HFFc6 (cell line): ENCODE measurements around the gene CDC42BPA. TPM values are rescaled to one million over a fixed set of nuclear protein-coding genes. Genes with fewer than 3 reads are reported as not detected.

Experiments
- DNase-seq: peaks from one replicate; pipeline ENCODE4 v3.0.0-alpha.2; 2018
- H3K27ac Mint-ChIP-seq: 2 replicates; pipeline ENCODE4 v1.8.0; 2020; ENCODE audit warnings: mild to moderate bottlenecking, mixed read lengths
- H3K27me3 Mint-ChIP-seq: 2 replicates; pipeline ENCODE4 v1.8.0; 2021; ENCODE audit warnings: mild to moderate bottlenecking, moderate library complexity, mixed read lengths; ENCODE audit not compliant: insufficient read depth
- H3K36me3 Mint-ChIP-seq: 2 replicates; pipeline ENCODE4 v1.8.0; 2021; ENCODE audit warnings: low read depth, mixed read lengths
- H3K4me1 Mint-ChIP-seq: 2 replicates; pipeline ENCODE4 v1.8.0; 2020; ENCODE audit warnings: low read depth, mixed read lengths
- H3K4me3 Mint-ChIP-seq: 2 replicates; pipeline ENCODE4 v1.8.0; 2020; ENCODE audit warnings: mild to moderate bottlenecking, moderate library complexity, mixed read lengths
- H3K9me3 Mint-ChIP-seq: 2 replicates; pipeline ENCODE4 v1.8.0; 2020; ENCODE audit warnings: mild to moderate bottlenecking, mixed read lengths
- total RNA-seq, 6 experiments: library from RNA; stranded (reverse); fragmentation: NEBNext Ultra II Directional; extraction: Animal tissue kit (Norgen Biotek cat#: 25700); gene quantifications; 2 replicates in 1 of 6; 3 replicates in 5 of 6; pipeline ENCODE4 v1.2.3, GENCODE V29; 2021
- TF ChIP-seq, protein P1 (sequence below): fragments of 200-600 bp; sonication (generic); IDR thresholded peaks from 2 replicates; pipeline ENCODE4 v1.5.0; 2021; ENCODE audit warnings: antibody characterized with exemption, mild to moderate bottlenecking

The CDC42BPA gene
- total RNA-seq, 6 experiments from 2014 or later, result 32.8 to 37.8 (median 35.8) TPM

DNA sequence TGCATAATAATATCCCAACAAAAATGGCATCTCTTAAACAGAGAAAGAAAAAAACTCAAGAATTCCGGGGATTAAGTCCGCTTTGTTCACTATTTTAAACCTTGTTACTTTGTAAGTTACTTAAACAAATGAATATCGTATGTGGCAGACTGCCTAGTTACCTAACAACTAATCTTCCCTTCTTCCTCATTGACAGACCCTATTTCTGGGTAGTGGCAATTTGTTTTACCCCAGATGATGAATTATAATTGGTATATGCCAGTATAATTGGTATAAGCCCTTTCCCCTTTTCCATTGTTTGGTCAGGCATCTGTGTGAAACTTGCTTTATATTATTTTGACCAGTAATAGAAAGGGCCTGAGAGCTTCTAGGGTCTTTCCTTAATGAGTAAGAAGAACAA is 52.4 kb downstream of the CDC42BPA start:
- Mint-ChIP-seq H3K4me3 (no peak overlapping the region), H3K4me1 (peaks cover 19% of the 10 kb centered on the region), H3K27ac (no peak overlapping the region)

DNA sequence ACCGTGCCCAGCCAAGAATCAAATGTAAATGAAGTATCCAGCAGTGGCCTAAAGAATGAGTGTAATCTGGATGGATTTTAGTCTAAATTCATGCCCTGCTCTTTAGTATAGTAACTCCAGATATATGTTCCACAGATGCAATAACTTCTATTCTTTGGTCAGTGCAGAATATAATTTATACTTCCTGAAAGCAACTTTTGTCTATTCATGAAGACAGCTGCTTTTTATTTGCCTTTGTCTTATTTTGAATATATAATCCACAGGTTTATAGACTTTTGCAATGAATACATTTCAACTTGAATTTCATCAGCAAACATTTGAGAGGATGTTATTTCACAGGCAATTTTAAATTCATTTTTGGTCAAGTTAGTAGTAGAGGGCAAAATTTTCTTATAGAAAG is 54.4 kb downstream of the CDC42BPA start:
- DNase-seq, result no peak
- H3K4me1 Mint-ChIP-seq, result peaks cover 18% of the 10 kb centered on the region
- H3K27me3 Mint-ChIP-seq, result no peaks in the 10 kb centered on the region
- H3K9me3 Mint-ChIP-seq, result no peaks in the 10 kb centered on the region
- H3K36me3 Mint-ChIP-seq, result no peaks in the 10 kb centered on the region
- no peak overlapping the region for H3K4me3 Mint-ChIP-seq
- TF ChIP-seq, protein P1, sequence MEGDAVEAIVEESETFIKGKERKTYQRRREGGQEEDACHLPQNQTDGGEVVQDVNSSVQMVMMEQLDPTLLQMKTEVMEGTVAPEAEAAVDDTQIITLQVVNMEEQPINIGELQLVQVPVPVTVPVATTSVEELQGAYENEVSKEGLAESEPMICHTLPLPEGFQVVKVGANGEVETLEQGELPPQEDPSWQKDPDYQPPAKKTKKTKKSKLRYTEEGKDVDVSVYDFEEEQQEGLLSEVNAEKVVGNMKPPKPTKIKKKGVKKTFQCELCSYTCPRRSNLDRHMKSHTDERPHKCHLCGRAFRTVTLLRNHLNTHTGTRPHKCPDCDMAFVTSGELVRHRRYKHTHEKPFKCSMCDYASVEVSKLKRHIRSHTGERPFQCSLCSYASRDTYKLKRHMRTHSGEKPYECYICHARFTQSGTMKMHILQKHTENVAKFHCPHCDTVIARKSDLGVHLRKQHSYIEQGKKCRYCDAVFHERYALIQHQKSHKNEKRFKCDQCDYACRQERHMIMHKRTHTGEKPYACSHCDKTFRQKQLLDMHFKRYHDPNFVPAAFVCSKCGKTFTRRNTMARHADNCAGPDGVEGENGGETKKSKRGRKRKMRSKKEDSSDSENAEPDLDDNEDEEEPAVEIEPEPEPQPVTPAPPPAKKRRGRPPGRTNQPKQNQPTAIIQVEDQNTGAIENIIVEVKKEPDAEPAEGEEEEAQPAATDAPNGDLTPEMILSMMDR, result no peak
- no peak overlapping the region for H3K27ac Mint-ChIP-seq

More for the DNA sequence above, 52.4 kb downstream of the CDC42BPA start:
- Mint-ChIP-seq H3K9me3 (no peaks in the 10 kb centered on the region), H3K27me3 (no peaks in the 10 kb centered on the region), H3K36me3 (no peaks in the 10 kb centered on the region)
- TF ChIP-seq, protein P1, result no peak
- no peak for DNase-seq

DNA sequence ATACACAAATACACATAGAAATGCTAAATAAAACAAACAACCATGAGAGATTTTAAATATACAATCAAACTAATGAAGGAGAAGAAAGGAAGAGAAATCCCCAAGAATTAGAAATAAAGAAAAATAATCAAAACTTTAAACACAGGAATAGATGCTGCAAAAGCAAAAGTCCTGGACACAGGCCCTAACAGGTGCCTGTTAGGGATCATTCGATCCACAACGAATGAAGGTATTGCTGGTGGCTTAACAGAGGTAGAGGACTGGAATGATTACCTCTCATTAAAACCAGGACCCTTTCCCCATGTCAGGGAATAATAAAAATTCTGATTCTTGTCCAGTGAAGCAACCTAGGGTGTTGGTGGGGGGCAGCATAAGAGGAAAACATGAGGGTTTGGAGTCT is 56.8 kb downstream of the CDC42BPA start:
- TF ChIP-seq, protein P1, result no peak

DNA sequence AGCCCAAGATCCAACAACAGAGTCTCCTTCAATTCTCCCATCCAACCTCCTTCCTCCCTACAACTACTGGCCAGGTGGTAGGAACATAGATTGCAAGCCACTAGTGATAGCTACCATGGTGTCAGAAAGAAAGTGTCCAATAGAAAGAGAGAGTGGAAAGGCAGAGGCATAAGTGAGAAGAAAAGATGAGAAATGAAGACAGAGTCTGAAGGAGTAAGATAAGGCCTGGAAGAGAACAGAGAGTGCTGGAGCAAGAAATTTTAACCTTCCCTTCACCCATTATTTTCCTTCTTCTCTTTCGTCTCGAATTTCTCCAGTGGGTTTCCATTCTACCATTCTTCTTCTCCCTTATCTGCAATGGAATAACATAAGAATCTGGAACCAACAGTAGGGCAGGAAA is 57.9 kb downstream of the CDC42BPA start:
- no peaks in the 10 kb centered on the region for H3K9me3 Mint-ChIP-seq
- no peaks in the 10 kb centered on the region for H3K36me3 Mint-ChIP-seq
- peaks cover 13% of the 10 kb centered on the region for H3K4me1 Mint-ChIP-seq
- TF ChIP-seq, protein P1, result no peak
- DNase-seq, result no peak
- no peak overlapping the region for H3K4me3 Mint-ChIP-seq
- H3K27ac Mint-ChIP-seq, result no peak overlapping the region
- H3K27me3 Mint-ChIP-seq, result no peaks in the 10 kb centered on the region

More for the DNA sequence above, 56.8 kb downstream of the CDC42BPA start:
- no peak overlapping the region for H3K4me3 Mint-ChIP-seq
- no peak overlapping the region for H3K27ac Mint-ChIP-seq
- no peak for DNase-seq
- H3K36me3 Mint-ChIP-seq, result no peaks in the 10 kb centered on the region
- no peaks in the 10 kb centered on the region for H3K9me3 Mint-ChIP-seq
- H3K4me1 Mint-ChIP-seq, result peaks cover 13% of the 10 kb centered on the region
- no peaks in the 10 kb centered on the region for H3K27me3 Mint-ChIP-seq

DNA sequence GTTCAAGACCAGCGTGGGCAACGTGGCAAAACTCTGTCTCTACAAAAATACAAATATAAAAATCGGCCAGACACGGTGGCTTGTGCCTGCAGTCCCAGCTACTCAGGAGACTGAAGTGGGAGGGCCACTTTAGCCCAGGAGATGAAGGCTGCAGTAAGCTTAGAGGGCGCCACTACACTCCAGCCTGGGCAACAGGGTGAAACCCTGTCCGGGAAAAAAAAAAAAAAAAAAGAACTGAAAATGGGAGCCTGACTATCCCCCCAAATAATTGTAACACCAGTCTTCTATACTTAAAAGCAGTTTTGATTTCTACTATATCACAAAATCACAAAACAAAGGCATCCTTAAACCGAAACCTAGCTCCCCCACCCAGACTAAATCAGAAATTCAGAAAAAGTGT is 60.3 kb downstream of the CDC42BPA start:
- Mint-ChIP-seq H3K27ac (no peak overlapping the region), H3K4me3 (no peak overlapping the region), H3K4me1 (peaks cover 24% of the 10 kb centered on the region), H3K27me3 (no peaks in the 10 kb centered on the region), H3K9me3 (no peaks in the 10 kb centered on the region), H3K36me3 (peaks cover 3% of the 10 kb centered on the region)
- DNase-seq, result no peak
- TF ChIP-seq, protein P1, result no peak
